ENCODE measurements around the gene CBARP.

Gene CBARP, protein sequence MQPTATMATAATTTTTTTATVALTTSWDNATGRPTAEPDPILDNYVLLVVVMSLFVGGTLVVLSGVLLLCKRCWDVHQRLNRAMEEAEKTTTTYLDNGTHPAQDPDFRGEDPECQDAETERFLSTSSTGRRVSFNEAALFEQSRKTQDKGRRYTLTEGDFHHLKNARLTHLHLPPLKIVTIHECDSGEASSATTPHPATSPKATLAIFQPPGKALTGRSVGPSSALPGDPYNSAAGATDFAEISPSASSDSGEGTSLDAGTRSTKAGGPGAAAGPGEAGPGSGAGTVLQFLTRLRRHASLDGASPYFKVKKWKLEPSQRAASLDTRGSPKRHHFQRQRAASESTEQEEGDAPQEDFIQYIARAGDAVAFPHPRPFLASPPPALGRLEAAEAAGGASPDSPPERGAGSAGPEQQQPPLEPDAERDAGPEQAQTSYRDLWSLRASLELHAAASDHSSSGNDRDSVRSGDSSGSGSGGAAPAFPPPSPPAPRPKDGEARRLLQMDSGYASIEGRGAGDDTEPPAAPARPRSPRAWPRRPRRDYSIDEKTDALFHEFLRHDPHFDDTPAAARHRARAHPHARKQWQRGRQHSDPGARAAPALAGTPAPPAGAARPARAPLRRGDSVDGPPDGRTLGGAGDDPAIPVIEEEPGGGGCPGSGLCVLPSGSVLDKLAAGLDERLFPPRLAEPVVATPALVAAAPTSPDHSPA

DNA sequence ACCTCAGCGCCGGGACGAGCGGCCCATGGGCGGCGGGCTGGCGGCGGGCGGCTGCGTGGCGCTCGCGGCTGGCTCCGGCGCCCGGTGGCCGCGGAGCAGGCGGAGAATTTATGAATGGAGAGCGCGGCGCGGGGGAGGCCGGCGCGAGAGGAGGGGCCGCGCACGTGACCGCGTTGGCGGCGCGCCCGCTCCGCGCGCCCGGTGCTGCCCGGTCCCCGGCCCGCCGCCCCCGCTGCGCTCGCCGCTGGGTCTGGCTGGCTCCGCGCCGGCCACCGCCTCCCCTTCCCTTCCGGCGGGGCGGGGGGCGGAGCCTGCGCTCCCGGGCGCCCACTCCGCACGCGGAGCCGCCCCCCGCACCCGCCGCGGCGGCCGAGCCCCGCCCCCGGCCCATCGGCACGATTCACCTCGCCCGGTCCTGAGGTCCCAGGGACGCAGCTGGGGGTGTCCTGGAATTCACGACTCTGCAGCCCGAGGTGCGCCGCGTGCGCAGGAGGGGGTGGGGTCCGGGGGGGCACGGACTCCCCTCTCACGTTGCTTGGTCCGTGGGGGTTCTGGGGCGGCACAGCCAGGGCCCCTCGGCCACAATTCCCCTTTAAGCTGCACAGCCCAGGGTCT lies at the start of gene CBARP:
CBARP (minus strand) TSS at position 252 of the 615 bp plus-strand sequence. CDS start 1,905 bp downstream, outside the sequence.
- in situ Hi-C loops (cut with MboI; ENCODE audit: low sequenced_read_pairs): no loop called here

- in situ Hi-C loops (cut with MboI; ENCODE audit: low sequenced_read_pairs): no loop called here
These were observed 48.9 kb upstream of the CBARP start for GRCh38 chr19:1286487-1287353.

- in situ Hi-C loops (cut with MboI; ENCODE audit: low sequenced_read_pairs): no loop called here
These were observed 48.0 kb upstream of the CBARP start, which contains the start of gene EFNA2 for GRCh38 chr19:1285737-1286360. TSS of gene EFNA2 (plus strand) at chr19:1285873. CDS start at chr19:1286169, 296 bp downstream.

- in situ Hi-C loops (cut with MboI; ENCODE audit: low sequenced_read_pairs): no loop called here
These were observed 47.4 kb upstream of the CBARP start for GRCh38 chr19:1284979-1285736.

DNA sequence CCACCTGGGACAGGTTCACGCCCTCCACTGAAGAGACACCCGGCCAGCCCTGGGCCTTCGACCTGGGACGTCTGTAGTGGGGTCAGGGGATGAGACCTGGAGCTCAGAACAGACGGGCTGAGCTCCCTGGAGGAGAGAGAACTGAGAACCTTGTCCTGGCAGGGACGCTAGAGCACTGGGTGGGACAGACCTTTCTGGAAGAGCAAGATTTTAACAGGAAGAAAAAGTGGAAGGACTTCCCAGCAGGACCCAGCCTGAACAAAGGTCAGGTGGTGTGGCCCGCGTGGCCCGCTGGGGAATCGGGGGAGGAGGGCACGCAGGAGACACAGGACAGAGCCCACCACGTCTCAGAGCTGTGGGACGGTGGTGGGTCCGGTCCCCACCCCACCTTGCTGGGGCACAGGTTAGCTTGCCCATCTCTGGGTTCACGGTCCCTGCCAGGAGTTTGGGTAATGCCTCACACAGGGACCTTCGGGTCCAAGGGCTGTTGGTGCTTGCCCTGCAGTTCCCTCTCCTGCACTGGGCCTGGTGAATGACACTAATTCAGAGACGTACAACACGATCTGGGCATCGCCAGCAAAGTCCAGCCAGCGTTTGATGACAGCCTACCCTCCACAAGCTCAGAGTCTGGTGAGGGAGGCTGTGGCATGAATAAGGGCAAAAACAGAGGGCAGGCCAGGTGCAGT lies 46.6 kb upstream of the CBARP start:
- in situ Hi-C loops (cut with MboI; ENCODE audit: low sequenced_read_pairs): no loop called here

- in situ Hi-C loops (cut with MboI; ENCODE audit: low sequenced_read_pairs): no loop called here
These were observed 46.1 kb upstream of the CBARP start for GRCh38 chr19:1283917-1284292.

GRCh38 chr19:1283207-1283916 lies 45.6 kb upstream of the CBARP start:
- in situ Hi-C loops (cut with MboI; ENCODE audit: low sequenced_read_pairs): no loop called here

DNA sequence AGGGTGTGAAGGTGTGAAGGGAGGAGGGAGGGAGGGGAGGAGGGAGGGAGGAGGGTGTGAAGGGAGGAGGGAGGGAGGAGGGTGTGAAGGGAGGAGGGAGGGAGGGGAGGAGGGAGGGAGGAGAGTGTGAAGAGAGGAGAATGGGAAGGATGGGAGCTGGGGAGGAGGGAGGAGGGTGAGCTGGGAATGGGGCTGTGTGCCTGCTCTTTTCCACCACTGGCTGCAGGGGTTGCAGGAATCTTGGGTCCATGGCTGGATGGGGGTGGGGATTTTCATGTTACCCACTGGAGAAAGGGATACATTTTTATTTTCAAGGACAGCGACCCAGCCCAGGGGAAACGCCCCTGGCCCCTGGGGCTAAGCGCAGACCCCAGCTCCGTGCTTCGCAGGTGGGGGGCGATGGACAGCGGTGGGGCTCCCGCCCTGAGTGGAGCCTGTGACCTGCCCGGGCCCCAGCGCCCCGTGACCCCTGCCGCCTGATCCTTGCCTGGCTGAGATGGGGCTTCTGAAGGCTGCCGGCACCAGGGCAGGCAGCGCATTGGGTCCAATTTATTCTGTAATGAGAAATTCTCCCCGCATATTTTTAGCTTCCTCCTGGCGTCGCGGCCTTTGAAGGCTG lies 44.9 kb upstream of the CBARP start:
- in situ Hi-C loops (cut with MboI; ENCODE audit: low sequenced_read_pairs): no loop called here

- in situ Hi-C loops (cut with MboI; ENCODE audit: low sequenced_read_pairs): no loop called here
These were observed 43.9 kb upstream of the CBARP start for GRCh38 chr19:1281569-1282287.

GRCh38 chr19:1280636-1281568 lies 43.1 kb upstream of the CBARP start:
- in situ Hi-C loops (cut with MboI; ENCODE audit: low sequenced_read_pairs): no loop called here

DNA sequence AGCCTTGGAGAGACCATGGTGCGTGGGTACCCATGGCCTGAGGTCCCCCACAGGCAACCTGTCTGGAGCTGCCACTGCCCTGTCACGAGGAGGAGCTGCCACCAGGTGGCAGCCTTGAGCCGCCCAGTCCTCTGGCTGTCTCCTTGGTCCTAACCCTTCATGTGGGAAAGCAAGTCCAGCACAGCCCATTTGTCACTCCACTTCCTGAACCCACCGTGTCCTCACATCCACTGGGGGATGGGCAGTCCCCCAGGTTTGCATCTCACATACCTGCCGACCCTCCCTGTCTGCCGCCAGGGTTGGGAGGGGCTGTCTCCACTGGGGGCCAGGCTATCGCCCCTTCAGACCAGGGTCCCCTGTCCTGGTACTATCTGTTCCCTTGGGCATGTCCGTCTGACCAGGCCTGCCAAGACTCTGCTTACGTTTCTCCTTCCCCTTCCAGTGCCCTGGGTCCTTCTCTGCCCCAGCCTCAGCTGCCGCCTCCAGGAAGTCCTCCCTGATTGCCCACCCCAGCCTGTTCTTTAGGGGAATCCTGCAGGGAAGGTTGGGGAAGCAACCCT lies 42.1 kb upstream of the CBARP start:
- in situ Hi-C loops (cut with MboI; ENCODE audit: low sequenced_read_pairs): loop anchor here (10.0 kb wide), 1 partner anchor 95 kb away; no protein-coding TSS in a partner anchor

DNA sequence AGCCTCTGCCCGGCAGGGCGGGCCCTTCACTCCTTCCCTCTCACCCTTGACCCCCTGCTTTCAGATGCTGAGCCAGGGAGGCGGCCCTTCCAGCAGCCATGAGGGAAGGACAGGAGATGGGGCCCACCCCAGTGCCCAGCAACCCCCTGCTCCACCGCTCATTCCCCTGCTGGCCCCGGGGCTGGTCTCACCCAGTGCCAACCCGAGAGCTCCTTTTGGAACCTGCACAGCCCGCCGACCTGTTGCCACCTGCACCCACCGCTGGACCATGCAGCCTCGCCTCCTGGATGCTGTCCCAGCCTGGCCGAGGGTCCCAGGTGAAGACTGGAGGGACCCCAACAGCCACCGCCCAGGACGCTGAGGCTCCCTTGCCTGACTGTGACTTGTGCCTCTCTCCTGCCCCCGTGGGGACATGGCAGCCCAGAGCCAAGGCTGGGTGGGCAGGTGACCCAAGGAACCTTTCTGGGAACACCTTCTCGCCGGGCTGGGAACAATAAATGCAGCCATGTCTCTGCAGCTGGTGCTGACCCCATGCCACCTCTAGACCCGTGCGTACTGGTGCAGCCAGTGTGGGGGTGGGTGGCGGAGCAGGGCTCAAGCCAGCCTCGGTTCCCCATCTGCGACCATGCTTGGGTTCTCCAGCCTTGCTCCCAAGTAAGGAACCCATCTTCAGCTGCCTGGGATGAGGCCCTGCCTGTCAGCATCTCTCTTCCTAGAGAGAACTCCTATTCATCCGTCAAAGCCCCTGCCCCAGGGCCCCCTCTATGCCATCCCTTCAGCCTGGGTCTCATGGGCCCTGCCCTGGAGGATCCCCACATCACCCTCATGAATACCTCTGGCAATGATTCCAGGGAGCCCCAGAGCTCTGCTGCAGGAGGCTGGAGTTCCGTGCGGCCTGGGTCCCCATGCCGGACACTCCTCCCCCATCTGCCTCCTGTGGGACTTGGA lies 41.2 kb upstream of the CBARP start:
- in situ Hi-C loops (cut with MboI; ENCODE audit: low sequenced_read_pairs): loop anchor here (10.0 kb wide), 1 partner anchor 96 kb away; no protein-coding TSS in a partner anchor

GRCh38 chr19:1278074-1278473 lies 40.3 kb upstream of the CBARP start:
- in situ Hi-C loops (cut with MboI; ENCODE audit: low sequenced_read_pairs): loop anchor here (10.0 kb wide), 1 partner anchor 97 kb away; no protein-coding TSS in a partner anchor

DNA sequence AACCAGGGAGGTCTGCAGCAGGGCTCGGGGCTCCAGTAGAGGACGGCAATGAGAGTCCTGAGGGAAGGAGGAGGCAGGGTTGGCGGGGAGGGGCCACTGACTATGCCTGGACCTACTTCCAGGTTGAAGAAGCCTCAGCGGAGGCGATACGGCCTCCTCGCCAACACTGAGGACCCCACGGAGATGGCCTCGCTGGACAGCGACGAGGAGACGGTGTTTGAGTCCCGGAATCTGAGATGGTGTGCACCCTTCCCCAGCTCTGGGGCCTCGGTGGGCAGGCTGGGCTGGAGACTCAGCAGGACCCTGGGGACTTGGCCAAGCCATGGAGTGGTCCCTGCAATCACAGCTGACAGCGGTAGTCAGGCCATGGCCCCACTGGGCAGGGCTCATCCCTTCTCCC lies 39.3 kb upstream of the CBARP start:
- in situ Hi-C loops (cut with MboI; ENCODE audit: low sequenced_read_pairs): loop anchor here (10.0 kb wide), 1 partner anchor 98 kb away; no protein-coding TSS in a partner anchor
